GM18511 (cell line): Measurements from ENCODE around the gene GRB2.
A peak's percentile ranks its signal among the peaks of the same experiment; 100 is the strongest.
"Not testable (repeated sequence)": the region's sequence is repeated elsewhere in the genome, so short reads cannot be mapped to it uniquely, and the experiment has no call there.

Experiments
- ATAC-seq: cut with Tn5 transposase; IDR thresholded peaks from one replicate; pipeline ENCODE4 v1.9.1; 2021; ENCODE audit warnings: mild to moderate bottlenecking, moderate library complexity; ENCODE audit not compliant: unreplicated experiment

GRB2 gene

DNA sequence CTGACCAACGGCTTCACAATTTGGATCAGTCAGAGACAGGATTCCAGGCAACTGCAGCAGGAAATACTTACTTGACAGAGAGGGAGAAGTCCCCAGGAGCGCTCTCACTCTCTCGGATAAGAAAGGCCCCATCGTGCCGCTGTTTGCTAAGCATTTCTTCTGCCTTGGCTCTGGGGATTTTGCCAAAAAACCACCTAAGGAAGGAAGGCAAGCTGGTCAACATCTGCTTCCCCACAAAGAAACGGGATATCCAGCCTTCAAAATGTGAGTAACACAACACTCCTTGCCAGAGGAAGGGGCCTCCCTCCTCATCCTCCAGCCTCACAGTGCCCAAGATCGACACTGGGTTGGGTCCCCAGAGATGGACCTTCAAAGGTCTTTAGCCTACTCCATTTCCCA is 79.7 kb downstream of the GRB2 start:
- ATAC-seq, result no peak

DNA sequence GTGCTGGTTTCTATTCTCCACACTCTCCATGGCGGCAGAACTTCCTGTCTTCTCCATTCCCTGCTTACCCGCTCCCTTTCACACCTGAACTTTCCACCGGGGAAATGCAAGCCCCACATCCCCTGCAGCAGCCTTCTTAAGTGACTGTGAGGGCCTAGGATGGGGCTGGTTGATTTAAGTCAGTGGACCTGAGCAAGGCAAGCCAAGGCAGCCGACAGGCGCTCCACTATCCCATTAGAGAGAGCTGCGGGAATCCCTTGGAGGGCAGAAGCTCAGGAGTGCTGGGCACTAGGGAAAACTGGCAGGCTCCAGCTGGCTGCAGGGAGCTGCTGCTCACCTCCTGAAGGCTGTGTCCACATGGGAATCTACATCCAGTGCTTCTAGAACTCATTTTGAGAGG is 80.1 kb downstream of the GRB2 start:
- ATAC-seq, result no peak

DNA sequence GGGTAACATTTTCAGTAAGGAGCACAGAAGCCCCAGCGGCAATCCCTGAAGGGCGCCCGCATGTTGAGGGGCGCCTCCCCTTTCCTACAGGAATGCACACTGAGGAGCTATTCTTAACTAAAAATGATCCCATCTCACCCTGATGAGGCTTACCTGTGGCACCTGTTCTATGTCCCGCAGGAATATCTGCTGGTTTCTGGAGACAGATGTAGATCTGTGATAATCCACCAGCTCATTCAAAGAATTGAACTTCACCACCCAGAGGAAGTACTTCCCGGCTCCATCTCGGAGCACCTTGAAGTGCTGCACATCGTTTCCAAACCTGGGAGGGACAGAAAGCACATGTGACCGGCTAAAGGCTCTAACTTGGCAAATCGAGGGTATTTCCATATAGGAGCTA is 84.0 kb downstream of the GRB2 start:
- ATAC-seq, result no peak

DNA sequence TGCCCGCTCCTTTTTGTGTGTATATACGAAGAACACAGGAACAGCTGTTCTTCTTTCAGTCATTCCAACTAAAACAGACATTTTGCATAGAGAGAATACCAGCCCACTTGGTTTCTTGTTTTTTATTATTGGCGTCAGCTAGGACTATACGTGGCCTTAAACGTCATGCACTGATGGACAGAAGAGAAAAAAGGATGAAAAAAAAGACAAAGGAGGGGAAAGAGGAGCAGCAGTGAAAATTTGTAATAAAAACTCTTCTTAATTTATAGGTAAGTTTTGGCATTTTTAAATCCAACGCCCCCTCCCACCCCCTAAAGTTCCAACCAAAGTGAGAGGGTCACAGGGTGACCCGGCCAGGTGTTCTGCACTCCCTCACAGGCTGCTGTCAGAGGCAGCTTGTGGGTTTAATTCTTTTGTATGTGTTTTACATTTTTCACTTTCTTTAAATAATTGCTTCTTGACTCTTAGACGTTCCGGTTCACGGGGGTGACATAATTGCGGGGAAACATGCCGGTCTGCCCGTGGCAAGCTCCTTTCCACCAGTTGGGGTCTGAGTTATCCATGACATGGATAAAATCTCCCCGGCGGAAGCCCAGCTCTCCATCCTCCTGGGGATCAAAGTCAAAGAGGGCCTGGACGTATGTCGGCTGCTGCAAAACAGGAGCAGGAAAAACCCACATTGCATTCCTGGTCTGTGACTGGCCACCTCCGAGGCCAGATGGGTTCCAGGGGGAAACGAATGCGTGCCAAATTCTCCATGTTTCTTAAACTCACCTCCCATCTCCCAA is 85.4 kb downstream of the GRB2 start:
- peak; percentile 61 for ATAC-seq

DNA sequence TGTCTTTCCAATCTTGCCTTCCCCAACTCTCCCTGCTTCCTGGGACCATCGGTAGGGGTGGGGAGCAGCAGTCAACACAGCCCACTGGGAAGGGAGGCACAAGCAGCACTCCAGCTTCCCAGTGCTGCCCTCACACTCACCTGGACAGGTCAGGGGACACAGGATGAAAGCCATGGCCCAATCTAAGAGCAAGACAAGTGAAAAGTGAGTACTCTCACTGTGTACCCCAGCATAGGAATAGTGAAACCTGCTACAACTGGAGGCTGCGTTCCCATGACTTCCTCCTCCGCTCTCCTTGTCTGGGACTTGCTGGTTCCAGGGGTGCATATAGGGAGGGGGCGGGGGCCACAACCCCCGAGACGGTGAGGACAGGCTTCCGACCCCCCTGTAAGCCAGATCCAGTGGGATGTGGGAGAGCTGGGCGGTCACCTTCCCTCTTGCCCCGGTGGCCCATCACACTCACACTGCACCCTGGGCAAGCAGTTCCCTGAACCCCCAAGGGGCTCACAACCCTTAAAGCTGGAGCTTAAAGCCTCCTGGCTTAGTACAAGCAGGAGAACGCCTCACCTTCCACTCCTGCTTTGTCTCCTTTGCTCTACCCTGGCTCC is 86.8 kb downstream of the GRB2 start:
- no peak for ATAC-seq

DNA sequence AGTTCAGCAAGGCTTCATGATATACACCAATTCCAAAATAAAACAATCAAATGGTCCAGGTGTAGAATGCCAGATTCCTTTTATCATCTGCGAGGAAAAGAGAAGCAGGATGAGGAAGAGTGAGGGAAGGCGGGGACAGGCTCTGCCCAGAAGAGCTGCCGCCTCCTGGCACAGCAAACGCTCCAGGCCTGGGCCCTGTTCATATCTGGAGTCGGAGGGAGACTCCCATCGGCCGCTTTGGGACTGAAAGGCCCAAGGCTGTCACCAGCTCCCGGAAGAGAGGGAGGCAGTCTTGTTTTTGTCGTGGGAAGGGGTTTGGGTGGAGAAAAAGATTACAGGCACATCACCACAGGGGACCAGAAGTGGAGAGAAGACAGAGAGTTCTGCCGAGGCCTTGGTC is 87.3 kb downstream of the GRB2 start:
- no peak for ATAC-seq

DNA sequence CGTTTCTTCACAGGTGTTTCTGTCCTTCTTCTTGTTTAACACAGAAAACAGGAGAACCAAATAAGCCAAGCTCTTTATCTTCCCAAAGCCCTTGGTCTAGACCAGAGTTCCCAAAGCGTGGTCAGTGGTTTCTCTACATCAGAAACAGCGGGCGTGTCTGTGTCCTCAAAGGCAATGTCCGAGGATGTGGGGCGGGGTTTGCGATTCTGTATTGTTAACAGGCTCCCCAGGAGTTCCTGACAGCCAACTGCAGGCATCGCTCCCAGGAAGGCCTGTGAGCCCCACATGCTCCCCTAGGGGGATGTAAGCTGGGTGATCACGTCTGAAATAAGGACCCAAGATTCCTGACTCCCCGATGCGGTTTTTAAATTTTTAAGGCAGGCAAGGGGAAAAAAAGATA is 87.8 kb downstream of the GRB2 start:
- ATAC-seq, result no peak

DNA sequence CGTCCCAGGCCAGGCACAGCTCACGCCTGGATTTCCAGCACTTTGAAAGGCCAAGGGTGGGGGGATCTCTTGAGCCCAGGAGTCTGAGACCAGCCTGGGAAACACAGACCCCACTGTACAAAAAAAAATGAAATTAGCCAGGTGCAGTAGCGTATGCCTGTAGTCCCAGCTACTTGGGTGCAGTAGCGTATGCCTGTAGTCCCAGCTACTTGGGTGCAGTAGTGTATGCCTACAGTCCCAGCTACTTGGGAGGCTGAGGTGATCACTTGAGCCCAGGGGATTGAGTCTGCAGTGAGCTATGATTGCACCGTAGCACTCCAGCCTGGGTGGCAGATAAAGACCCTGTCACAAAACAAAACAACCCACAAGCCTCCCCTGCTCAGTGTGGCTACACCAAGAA is 89.2 kb downstream of the GRB2 start:
- ATAC-seq, result no peak

DNA sequence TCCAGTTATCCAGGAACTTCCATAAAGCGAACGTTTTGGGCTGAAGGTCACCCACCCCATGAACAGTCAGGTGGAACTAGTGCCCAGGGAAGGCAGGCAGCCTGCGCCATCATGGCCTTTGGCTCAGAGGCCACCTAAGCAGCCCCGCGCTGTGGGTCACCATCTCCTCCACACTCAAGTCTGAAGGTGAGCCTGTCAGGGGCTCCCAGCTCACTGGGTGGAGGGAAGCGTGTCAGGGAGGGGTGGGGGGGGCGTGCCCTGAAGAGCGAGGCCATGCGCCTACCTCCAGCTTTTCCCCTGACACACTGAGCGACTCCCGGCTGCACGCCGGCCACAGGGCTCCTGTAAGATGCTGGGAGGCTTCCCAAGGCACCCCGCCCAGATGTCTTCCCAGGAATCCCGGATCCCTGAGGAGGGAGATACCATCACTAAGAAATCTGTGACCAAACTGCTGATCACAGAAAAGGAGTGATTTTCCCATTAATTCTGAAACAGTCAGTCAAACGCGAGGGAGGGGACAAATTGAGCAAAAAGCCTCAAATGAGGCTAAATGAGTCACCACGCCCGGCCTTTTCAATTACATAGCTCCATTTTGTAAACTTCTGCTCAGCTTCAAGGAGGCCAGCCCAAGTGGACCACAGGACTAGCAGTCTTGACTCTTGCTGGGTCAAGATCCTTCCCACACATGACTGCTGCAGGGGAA is 89.8 kb downstream of the GRB2 start:
- no peak for ATAC-seq

DNA sequence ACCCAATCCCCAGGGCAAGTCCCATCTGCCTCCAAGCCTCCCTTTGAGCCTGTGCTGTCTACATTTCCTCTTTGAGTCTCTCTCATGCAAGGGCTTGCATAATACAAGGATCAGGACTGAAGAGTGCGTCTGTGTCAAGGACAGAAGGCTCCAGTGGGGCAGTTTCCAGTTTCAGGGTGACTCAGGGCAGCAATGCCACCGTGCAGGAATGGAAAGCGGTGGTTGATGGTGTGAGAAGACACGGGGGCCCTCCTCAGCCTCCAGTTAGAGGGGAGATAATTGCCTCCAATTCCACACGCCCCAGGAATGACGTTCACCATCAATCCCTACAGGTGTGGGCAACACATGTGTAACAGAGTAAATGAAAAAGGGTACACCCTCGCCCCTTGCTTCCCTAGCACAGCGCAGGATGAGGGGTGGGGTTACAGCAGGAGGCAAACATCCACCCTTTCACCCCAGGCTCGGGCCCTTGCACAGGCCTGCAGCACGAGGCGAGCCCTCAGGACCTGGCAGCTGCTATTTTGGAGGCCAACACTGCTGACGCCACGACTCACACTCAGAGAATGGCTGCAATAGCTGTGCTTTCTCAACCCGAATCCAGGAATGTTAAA is 91.4 kb downstream of the GRB2 start:
- peak; percentile 56 for ATAC-seq

DNA sequence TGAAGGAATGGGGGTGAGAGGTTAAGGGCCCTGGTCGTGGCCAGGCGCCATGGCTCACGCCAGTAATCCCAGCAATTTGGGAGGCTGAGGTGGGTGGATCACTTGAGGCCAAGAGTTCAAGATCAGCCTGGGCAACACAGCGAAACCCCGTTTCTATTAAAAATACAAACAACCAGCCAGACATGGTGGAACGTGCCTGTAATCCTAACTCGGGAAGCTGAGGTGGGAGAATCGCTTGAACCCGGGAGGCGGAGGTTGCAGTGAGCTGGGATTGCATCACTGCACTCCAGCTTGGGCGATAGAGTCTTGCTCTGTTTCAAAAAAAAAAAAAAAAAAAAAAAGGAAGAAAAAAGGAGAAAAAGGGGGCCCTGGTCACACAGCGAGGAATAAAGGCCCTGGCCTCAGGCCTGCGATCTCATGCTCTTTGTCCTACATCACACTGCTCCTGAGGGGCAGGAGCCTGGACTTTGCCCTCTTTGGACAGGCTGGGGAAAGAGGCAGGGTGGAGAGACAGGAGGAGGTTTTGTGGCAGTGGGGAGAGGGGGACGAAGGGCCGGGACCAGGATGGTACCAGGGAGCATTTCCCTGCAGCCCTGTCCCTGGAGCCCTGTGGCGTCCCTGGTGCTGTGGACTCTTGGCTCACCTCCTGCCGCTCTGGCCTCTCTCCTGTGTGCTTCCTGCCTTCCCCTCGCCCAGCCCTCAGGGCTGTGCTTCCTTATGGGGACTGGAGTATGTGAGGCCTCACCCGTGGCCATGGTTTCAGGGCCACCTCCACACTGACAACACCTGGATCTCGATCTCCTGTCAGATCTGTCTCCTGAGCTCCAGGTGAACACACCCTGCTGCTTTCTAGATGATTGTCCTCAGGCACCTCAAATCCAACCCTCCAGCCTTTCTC is 96.5 kb downstream of the GRB2 start:
- no peak for ATAC-seq

DNA sequence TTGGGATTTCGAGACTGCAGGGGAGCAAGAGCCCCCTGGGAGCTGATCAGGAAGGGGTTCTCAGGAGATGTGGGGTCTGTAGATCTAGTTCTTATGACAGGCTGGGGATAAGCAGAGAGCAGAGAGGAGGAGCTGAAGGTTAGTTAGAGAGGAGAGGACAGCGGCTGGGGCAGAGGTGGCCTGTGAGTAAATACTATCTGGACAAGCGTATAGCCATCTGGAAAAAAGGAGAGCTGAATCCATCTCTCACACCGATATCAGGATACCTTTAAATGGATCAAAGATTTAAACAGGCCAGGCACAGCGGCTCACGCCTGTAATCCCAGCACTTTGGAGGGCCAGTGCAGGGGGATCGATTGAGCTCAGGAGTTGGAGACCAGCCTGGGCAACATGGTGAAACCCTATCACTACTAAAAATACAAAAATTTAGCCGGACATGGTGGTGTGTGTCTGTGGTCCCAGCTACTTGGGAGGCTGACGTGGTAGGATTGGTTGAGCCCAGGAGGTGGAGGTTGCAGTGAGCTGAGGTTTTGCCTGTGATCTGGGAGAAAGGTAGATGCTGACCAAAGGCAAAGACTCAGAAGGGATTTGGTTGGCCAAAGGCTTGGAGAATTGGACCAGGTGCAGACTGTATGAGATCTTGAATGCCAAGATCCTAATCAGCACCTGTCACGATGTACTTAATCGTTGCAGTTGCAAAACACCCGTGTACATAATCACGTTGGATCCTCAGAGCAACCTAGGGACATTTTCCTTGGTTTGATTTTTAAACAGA is 97.3 kb downstream of the GRB2 start:
- ATAC-seq, result no peak

DNA sequence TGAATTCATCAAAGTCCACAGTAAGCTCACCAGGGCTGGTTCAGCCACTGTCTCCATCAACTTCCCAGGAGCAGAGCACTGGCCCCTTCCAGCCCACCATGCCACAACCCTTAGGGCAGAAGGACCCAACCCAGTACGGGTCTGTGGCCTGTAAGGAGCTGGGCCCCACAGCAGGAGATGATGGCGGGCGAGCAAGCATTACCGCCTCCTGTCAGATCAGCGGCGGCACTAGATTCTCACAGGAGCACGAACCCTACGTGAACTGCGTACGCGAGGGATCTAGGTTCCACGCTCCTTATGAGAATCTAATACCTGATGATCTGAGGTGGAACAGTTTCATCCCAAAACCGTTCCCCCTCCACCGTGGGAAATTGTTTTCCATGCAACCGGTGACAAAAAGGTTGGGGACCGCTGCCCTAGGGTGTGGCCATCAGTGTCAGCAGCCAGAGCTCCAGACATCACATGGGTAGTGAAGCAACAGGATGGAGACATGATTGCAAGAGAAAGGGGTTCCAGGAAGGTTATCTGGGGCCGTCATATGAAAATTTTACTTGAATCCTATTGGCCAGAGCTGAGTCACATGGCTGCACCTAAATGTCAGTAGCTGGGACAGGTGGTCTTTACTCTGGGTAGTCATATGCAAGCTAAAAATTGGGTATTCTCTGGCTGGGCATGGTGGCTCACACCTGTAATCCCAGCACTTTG is 103.8 kb downstream of the GRB2 start:
- ATAC-seq, result no peak

DNA sequence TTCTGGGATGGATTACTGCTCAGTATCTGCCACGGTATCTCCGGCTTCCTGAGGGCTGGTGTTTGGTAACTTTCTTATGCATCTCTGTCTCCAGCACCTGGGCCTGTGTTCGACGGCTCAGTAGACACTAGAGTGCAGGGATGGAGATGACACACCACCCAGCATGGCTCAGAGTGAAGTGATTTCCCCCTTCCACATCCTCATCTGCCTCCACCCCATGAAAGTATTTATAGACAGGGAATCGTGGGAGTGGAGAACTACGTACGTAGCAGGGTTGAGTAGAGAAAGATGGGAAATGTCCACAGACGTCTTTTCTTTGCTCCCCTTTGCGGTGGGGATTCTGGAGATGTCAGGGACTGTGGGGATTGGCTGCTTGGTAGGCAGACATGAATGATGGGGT is 104.4 kb downstream of the GRB2 start:
- no peak for ATAC-seq

DNA sequence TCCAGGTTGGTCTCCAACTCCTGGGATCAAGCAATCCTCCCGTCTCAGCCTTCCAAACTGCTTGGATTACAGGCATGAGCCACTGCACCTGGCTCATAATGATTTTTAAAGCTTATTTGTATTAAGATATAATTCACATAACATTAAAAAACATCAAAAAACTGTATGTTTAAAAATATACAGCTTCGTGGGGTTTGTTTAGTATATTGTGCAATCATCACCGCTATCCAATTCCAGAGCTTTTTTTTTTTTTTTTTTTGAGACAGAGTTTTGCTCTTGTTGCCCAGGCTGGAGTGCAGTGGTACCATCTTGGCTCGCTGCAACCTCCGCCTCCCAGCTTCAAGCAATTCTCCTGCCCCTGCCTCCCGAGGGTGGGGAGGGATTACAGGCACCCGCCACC is 105.2 kb downstream of the GRB2 start:
- no peak for ATAC-seq

DNA sequence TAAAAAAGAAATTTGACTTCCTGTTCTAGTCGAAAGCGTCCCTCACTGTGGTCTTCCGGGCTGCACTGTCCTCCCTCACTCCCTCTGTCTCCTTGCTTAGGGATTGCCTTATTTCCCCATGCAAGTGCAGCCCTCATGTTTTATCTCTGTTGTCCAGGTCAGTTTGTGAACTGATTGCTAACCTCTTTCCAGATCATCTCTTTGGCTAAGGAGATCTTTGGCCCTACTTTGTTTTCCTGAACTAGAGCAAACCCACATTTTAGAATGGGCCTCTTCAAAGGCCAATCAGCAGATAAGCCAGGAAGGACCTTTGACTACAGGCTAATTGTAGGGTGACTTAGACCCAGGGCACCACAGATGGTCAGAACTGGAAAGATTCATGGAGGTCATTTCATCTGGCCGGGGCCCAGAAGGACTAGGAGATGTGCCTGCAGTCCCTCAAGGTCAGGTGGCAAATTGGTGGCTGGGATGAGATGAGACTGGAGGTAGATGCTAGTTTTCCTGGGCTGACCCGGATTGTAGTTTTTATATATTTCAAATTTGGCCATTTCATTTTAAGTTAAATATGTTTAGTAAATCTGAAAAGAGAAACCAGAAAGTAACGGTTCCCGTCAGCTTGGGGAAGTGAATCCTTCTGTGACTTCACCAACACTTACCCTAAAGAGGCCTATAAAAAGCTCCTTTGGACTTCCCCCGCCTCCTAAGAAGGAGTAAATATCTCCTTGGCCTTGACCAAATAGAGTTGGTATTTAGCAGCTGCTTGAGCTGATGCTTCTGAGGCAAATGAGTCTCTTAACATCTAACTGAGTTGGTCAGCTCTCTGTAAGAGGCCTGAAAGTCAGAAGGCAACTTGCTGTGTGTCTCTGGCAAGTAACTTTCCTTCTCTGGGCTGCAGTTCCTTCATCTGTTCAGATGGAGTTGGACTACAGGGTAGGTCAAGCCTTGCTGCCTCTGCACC is 110.0 kb downstream of the GRB2 start:
- peak; percentile 77 for ATAC-seq

DNA sequence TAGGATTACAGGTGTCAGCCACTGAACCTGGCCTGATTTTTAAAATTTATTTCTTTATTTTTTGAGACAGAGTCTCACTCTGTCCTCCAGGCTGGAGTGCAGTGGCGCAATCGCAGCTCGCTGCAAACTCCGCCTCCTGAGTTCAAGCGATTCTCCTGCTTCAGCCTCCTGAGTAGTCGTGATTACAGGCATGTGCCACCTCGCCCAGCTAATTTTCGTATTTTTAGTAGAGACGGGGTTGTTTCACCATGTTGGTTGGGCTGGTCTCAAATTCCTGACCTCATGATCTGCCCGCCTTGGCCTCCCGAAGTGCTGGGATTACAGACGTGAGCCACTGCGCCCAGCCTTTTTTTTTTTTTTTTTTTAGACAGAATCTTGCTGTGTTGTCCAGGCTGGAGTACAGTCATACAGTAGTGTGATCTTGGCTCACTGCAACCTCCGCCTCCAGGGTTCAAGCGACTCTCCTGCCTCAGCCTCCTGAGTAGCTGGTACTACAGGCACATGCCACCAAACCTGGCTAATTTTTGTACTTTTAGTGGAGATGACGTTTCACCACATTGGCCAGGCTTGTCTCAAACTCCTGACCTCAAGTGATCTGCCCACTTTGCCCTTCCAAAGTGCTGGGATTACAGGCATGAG is 112.5 kb downstream of the GRB2 start:
- ATAC-seq, result not testable (repeated sequence)

DNA sequence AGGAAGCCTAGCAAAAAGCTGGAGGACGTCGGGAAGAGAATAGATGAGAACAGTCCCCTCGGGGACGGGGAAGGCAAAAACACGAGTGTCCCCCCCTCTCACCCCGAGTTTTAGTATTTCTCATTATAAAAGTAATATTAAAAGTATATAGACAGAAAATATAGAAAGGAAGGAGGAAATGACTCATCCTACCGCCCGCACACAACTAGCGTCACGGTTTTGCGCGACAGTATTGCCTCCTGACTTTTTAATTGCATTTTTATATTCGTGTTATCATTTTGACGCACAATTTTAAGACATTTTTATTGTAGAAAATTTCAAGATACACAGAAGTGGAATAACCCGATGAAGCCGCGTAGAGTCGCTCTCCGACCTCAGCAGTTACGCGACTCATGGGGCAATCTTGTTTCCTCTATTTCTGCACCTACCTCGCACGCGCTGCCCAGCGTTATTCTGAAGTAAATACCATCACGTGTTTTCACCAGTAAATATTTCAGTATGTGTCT is 115.6 kb downstream of the GRB2 start:
- peak; percentile 31 for ATAC-seq
